Measurements from ENCODE around the gene C2orf49.

- TF ChIP-seq ZNF384 (IDR thresholded peaks at IDR 0.05; ENCODE audit: low read depth, low read length) (no peak), ARHGAP35 (IDR thresholded peaks at IDR 0.05; ENCODE audit: partially characterized antibody) (no peak), RBFOX2 (IDR thresholded peaks at IDR 0.05; ENCODE audit: low read depth, low read length) (no peak), BCLAF1 (IDR thresholded peaks at IDR 0.05; ENCODE audit: borderline replicate concordance in 1 of 2, control insufficient read depth in 1 of 2, low read depth in 2 of 2, low read length in 1 of 2) (no peak)
Measured at GRCh38 chr2:105385731-105386540, 48.6 kb downstream of the C2orf49 start.

Data from K562 (cell line).